GM12892 (cell line): ENCODE measurements around the gene KIRREL3.

Experiments used
- POLR2A ChIP-seq: IDR thresholded peaks from 2 replicates; pipeline ENCODE4 v1.6.1; 2011; ENCODE audit warnings: low read depth, low read length, control low read depth
- POLR2AphosphoS5 ChIP-seq: IDR thresholded peaks from 2 replicates; pipeline ENCODE4 v1.6.1; 2011; ENCODE audit warnings: low read depth, low read length, control low read depth
- TAF1 ChIP-seq: IDR thresholded peaks from 2 replicates; pipeline ENCODE4 v1.6.1; 2011; ENCODE audit warnings: low read depth, mild to moderate bottlenecking, control low read depth, low read length, borderline replicate concordance

DNA sequence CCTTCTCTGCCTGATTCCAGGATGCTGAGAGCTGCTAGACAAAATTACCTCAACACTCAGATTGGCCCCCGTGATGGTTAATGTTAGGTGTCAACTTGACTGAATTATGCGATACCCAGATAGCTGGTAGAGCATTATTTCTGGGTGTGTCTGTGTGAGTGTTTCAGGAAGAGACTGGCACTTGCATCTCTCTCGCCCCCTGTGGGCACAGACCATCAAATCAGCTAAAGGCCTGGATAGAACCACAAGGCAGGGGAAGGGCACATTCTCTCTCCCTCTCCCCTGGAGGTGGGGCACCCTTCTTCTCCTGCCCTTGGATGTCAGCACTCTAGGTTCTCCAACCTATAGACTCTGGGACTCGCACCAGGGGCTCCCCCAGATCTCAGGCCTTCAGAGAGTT lies 79.7 kb downstream of the KIRREL3 start:
- TF ChIP-seq POLR2A (no peak), POLR2AphosphoS5 (no peak), TAF1 (no peak)
